NCI-H510A (cell line): ENCODE data around the gene GALM.
"Not testable (repeated sequence)": the region's sequence is repeated elsewhere in the genome, so short reads cannot be mapped to it uniquely, and the experiment has no call there.

Source experiments
- DNase-seq: peaks from one replicate; lab custom pipeline; 2025; lab: John Stamatoyannopoulos, UW

GALM gene

GRCh38 chr2:38650012-38650411, 15.9 kb upstream of the GALM start:
- no peak for DNase-seq

DNA sequence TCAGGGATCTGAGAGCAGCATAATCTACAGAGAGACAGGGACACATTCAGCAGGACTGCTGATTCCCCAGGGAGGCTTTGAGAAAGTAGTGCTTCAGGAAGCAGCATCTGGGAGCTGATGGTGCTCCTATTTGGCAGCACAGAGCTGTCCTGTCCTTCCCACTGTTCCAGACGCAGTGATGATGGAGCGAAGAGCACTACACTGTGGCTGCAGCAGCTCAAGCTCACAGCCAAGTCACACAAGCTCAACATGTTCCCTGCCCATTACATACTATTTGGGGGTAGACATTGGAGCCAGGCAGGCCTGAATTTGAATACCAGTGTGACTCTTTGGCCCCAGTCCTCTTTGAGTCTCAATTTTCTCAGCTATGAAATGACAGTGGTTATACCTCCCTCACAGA, 15.2 kb upstream of the GALM start:
- no peak for DNase-seq

- no peak for DNase-seq
These were observed 13.3 kb upstream of the GALM start for GRCh38 chr2:38652431-38653273.

DNA sequence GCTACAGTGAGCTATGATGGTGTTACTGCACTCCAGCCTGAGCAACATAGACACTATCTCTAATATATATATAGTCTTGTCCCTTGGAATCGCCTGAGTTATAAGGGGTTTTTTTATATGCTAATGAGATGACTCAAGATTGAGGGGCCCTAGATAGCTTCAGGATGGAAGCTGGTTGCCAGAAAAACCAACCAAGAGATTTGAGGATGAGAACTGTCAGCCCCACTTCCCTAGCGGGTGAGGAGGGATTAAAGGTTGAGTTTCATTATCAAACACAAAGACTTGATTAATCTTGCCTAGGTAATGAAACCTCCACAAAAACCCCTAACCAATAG, 12.6 kb upstream of the GALM start:
- no peak for DNase-seq

DNA sequence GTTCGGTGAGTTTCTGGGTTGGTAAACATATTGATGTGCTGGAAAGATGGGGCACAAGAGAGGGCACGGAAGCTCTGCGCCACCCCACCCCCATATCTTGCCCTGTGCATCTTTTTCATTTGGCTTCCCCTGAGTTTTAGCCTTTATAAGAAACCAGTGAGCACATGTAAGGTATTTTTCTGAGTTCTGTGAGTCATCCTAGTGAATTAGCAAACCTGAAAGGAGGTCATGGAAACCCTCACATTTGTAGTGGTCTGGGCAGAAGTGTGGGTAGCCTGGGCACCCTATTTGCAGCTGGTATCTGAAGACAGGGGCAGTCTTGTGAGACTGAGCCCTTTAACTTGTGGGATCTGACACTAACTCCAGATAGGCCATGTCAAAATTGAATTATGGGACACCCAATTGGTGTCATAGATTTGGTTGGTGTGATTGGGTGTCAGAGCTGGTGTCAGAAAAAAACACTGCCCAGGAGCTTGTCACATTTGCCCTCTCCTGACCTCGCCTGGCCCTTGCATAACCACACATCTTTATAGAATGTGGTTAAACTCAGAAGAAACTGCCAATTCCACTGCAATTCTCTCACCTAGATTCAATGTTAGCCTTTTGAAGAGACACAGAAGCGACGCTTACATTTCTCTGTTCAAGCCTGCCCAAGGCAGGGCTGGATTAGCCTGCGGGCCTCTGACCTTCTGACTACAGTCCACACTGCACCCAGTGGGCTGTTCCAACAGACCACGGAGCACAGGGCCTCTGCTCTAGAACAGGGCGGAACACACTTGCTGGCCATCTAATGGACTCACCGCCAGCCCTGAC, 12.0 kb upstream of the GALM start:
- DNase-seq: no peak

GRCh38 chr2:38654528-38655381, 11.2 kb upstream of the GALM start:
- no peak for DNase-seq

DNA sequence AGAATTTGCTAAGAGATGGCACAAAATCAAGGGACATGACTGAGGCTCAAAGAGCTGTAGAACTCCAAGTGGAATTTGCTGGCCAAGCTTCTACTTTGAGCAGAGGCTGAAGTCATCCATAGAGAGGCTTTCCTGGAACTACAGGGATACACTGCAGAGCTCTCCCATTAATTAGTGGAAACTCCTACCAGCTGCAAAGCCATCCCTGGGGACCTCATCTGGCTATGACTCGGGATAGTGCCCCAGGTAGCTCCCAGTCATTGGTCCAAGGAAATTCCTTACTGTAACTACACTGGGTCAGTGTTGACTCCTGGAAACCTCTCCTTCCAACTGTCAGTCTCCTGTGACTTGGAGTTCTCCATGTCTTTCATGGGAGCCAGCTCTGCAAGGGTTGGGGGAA, 10.5 kb upstream of the GALM start:
- no peak for DNase-seq

- DNase-seq: no peak
These were observed 8.9 kb upstream of the GALM start for GRCh38 chr2:38656866-38657480.

GRCh38 chr2:38658613-38659012, 7.3 kb upstream of the GALM start:
- no peak for DNase-seq

GRCh38 chr2:38659115-38659514, 6.8 kb upstream of the GALM start:
- no peak for DNase-seq

- DNase-seq: no peak
These were observed 5.6 kb upstream of the GALM start for GRCh38 chr2:38660282-38660681.

GRCh38 chr2:38661306-38661705, 4.6 kb upstream of the GALM start:
- no peak for DNase-seq

DNA sequence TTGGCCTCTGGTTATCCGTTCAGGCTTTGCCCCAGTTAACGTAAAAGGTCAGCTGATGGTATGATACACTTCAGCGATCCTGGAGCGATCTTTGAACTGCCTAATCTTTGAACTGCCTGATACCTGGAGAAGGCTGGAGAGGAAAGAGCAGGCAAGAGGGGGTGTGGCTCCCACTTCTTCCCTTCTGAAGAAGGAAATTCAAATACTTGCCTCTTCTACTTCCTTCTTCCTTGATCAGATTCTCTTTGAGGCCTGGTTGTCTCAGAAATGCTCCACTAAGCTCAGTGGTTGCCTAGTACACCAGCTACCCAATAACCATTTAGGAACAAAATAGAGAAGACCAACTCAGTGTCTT, 619 bp downstream of the GALM start:
- DNase-seq: no peak

DNA sequence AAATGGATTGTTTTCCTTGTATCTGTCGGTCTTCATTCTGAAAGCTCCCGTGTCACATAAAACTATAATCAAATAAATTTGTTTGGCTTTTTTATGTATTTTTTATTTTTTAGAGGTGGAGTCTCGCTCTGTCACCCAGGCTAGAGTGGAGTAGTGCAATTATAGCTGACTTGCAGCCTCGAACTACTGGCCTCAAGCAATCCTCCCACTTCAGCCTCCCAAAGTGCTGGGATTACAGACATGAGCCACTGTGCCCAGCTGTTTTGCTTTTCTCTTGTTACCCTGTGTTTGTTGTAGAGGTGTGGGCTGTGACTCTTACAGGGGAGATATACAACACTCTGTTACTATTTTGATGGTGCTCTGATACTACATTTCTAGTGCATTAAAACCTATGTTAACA, 2.2 kb downstream of the GALM start:
- DNase-seq: no peak

DNA sequence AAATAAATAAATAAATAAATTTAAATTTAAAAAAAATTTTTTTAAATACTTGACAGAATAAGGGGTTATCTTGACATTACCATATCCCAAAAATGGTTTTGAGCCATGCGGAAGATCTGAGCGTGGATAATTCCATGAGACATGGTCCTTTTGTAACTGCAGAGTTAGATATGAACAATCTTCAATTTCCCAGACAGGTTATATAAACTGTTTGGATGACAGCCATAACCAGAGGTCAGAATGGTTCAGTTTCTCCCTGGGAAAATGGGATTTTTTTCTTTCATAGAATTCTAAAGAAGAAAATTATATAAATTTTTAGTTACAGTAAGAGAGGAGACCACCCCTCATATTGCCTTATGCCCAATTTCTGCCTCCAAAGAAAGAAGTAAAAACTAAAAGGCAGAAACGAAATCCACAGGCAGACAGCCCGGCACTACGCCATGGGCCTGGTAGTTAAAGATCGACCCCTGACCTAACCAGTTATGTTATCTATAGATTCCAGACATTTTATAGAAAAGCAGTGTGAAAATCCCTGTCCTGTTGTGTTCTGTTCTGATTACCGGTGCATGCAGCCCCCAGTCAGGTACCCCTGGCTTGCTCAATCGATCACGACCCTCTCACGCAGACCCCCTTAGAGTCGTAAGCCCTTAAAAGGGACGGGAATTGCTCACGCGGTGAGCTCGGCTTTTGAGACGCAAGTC, 3.0 kb downstream of the GALM start:
- DNase-seq: no peak

GRCh38 chr2:38671303-38671702, 5.4 kb downstream of the GALM start:
- DNase-seq: no peak

- no peak for DNase-seq
These were observed 6.0 kb downstream of the GALM start for GRCh38 chr2:38671946-38672345.

DNA sequence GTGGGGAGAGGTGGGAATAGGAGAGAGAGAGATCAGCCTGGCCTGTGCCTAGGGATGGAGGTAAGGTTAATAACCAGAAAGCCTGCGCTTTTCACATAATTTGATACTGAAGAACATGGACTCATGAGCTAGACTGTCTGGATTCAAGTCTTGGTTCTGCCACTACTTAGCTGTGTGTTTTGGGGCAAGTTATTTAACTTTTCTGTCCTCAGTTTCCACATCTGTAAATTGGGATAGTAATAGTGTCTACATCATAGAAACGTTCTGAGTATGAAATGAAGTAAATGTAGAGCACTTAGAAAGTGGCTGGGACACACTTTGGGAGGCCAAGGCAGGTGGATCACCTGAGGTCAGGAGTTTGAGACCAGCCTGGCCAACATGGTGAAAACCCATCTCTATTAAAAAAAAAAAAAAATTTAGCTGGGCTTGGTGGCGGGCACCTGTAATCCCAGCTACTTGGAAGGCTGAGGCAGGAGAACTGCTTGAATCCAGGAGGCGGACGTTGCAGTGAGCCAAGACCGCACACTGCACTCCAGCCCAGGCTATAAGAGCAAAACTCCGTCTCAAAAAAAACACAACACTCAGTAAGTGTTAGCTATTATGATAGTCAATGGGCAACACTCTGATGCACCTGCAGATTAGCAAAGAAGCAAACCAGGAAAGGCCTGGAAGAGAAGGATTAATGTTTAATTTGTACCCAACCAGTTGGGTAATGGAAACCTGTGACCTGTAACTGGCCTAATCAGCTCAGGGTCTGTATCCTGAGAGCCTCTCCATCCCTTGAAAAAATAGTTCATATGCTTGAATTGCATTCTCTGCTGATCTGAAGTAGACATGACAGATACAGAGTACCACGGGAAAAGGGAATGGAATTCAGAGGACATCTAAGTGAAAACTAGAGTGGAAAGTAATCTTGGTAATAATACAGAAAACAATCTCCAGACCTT, 6.8 kb downstream of the GALM start:
- DNase-seq: no peak

GRCh38 chr2:38676681-38677080, 10.8 kb downstream of the GALM start:
- DNase-seq: no peak

GRCh38 chr2:38680868-38681267, 15.0 kb downstream of the GALM start:
- DNase-seq: not testable (repeated sequence)
